Peyer's patch (tissue), 4 donors: ENCODE data around the gene COL27A1. TPM values are rescaled to one million over a fixed set of nuclear protein-coding genes. Genes with fewer than 3 reads are reported as not detected.

ENCODE experiments used
- DNase-seq, 3 donors: peaks; one replicate each; pipeline ENCODE4 v3.0.0-alpha.2; 2017 to 2019
- H3K27ac ChIP-seq, 4 donors: fragments of 200-600 bp; sonication (generic); one replicate each; pipeline ENCODE4 v1.5.1; 2016 to 2019
- H3K27me3 ChIP-seq, 2 donors: fragments of 200-600 bp; sonication (generic); one replicate each; pipeline ENCODE4 v1.5.1; 2019
- H3K36me3 ChIP-seq, 3 donors: fragments of 200-600 bp; sonication (generic); one replicate each; pipeline ENCODE4 v1.5.1; 2016 to 2019
- H3K4me1 ChIP-seq, 4 donors: fragments of 200-600 bp; sonication (generic); one replicate each; pipeline ENCODE4 v1.5.1; 2016 to 2019
- H3K4me3 ChIP-seq, 4 donors: fragments of 200-600 bp; sonication (generic); 1 replicate in 3 of 4; 2 replicates in 1 of 4; pipeline ENCODE4 v1.5.1; 2016 to 2019; ENCODE audit warnings: mild to moderate bottlenecking in 1 of 4
- H3K9me3 ChIP-seq, 4 donors: fragments of 200-600 bp; sonication (generic); one replicate each; pipeline ENCODE4 v1.5.1; 2016 to 2019; ENCODE audit warnings: mild to moderate bottlenecking in 1 of 4
- POLR2A ChIP-seq, 2 donors: fragments of 450-650 bp; IDR thresholded peaks; one replicate each; pipeline ENCODE4 v1.5.1; 2017; ENCODE audit warnings: antibody characterized with exemption in 2 of 2, mild to moderate bottlenecking in 2 of 2, moderate library complexity in 2 of 2
- total RNA-seq, 4 donors: library from RNA; depleted of rRNA; stranded (reverse); fragments of >200 nt; gene quantifications; one replicate each; pipeline ENCODE4 v1.1.0, GENCODE V29; 2016
- TF ChIP-seq, protein P1 (sequence below), 6 experiments: fragments of 450-650 bp in 4 of 6; fragments of 200-600 bp in 2 of 6; sonication (generic) in 1 of 6; IDR thresholded peaks; one replicate each; pipeline ENCODE4 v1.5.1; 2017 to 2019; ENCODE audit warnings: antibody characterized with exemption in 6 of 6, mild to moderate bottlenecking in 3 of 6, moderate library complexity in 1 of 6

The COL27A1 gene
- total RNA-seq, 4 donors from 2014 or later, result 5.8 to 23.1 (median 7.2) TPM

DNA sequence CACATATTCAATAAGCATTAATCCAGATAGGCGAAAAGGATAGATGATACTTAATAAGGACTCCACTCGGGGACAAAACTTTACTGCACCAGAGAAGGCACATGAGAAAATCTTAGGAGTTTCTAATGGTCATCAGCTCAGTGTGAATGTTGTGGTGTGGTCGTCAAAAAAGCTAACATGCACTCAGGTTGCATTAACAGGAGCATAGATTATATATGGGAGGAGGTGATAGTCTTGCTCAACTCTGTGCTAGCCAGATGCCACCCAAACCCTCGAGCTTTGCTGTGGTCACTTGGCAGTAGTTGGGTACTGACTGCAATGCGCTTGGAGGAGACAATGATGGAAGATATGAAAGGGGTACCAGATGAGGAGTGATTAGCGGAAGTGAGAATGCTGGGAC, 8.6 kb upstream of the COL27A1 start:
- Histone ChIP-seq H3K36me3 (no peaks in the 10 kb centered on the region), H3K4me1 (peaks cover 0 to 2% (median 0%) of the 10 kb centered on the region in 4 donors), H3K27me3 (no peaks in the 10 kb centered on the region), H3K4me3 (no peak overlapping the region), H3K27ac (no peak overlapping the region), H3K9me3 (no peaks in the 10 kb centered on the region)
- TF ChIP-seq, protein P1, sequence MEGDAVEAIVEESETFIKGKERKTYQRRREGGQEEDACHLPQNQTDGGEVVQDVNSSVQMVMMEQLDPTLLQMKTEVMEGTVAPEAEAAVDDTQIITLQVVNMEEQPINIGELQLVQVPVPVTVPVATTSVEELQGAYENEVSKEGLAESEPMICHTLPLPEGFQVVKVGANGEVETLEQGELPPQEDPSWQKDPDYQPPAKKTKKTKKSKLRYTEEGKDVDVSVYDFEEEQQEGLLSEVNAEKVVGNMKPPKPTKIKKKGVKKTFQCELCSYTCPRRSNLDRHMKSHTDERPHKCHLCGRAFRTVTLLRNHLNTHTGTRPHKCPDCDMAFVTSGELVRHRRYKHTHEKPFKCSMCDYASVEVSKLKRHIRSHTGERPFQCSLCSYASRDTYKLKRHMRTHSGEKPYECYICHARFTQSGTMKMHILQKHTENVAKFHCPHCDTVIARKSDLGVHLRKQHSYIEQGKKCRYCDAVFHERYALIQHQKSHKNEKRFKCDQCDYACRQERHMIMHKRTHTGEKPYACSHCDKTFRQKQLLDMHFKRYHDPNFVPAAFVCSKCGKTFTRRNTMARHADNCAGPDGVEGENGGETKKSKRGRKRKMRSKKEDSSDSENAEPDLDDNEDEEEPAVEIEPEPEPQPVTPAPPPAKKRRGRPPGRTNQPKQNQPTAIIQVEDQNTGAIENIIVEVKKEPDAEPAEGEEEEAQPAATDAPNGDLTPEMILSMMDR (IDR thresholded peaks at IDR 0.05), result no peak
- no peak for TF ChIP-seq POLR2A (IDR thresholded peaks at IDR 0.05)
- DNase-seq, result no peak

DNA sequence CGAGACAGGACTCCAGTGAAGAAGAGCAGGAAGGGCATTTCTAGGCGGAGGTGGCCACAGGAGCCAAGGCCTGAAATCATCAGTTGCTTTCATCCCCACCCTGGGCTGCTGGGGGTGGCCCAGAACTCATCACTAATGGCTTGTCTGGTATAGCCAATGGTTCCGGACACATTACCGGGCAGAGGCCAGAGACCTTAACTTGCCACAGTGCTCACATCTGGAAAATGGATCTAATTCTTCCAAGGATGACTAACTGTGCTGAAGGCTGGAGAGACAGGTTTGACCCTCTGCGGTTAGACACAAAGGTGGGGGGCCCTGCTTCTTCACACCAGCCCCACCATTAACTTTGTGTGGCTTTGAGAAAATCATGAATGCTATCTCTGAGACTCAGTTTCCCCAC, 6.2 kb upstream of the COL27A1 start:
- Histone ChIP-seq H3K36me3 (no peaks in the 10 kb centered on the region), H3K27me3 (peaks cover 0 to 8% of the 10 kb centered on the region in 2 donors), H3K9me3 (no peaks in the 10 kb centered on the region), H3K4me3 (no peak overlapping the region), H3K4me1 (peaks cover 0 to 6% (median 4%) of the 10 kb centered on the region in 4 donors), H3K27ac (no peak overlapping the region)
- TF ChIP-seq, protein P1 (IDR thresholded peaks at IDR 0.05), result no peak
- no peak for TF ChIP-seq POLR2A (IDR thresholded peaks at IDR 0.05)
- no peak for DNase-seq

DNA sequence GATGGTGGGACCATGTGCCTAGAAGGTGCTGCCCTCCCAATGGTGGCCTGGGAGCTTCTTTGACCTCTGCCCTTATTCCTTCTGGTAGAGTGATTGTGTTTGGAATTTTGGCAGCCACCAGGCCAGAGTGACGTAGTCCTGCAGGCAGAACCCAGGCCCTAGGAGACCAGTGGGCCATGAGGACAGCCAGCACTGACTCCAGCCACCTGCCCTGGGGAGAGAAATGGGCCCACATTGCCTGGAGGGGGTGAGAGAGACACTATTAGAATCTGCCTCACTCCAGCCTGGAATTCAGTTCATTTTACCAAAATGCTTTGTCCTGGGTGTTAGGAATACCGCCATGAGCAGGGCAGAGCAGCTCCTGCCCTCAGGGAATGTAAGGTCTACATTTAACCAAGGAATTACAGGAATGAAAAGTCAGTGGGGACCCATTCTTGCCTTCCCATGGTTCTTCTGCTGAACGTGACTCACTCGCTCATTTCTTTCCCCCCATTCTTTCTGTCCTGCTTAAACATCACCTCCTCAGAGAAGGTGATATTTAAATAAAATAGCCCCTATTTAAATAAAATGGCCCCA, 5.5 kb upstream of the COL27A1 start:
- TF ChIP-seq POLR2A (IDR thresholded peaks at IDR 0.05), result no peak
- TF ChIP-seq, protein P1 (IDR thresholded peaks at IDR 0.05), result no peak
- H3K9me3 ChIP-seq, result no peaks in the 10 kb centered on the region
- H3K4me3 ChIP-seq, result no peak overlapping the region
- peaks cover 0 to 12% (median 5%) of the 10 kb centered on the region in 4 donors for H3K4me1 ChIP-seq
- peaks cover 0 to 12% of the 10 kb centered on the region in 2 donors for H3K27me3 ChIP-seq
- no peak for DNase-seq
- H3K36me3 ChIP-seq, result no peaks in the 10 kb centered on the region
- H3K27ac ChIP-seq, result no peak overlapping the region

DNA sequence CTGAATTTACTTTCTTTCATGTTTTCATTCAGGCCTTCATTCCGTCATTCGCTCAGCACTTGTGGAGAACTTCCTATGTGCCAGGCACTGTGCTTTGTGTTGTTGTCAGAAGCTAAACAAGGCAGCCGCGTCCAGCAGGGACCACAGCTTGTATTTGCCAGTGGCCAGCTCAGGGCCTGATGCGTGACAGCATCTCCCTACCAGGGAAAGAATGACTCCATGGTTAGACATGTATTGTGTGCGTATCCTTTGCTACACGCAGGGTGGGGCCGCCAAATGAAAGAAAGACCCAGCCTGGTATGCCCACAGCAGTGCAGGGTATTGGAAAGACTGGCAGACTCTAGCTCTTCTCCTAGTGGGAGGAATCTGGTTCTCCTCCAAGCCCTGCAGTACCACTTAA, 4.7 kb upstream of the COL27A1 start:
- peaks cover 0 to 16% (median 5%) of the 10 kb centered on the region in 4 donors for H3K4me1 ChIP-seq
- H3K4me3 ChIP-seq, result no peak overlapping the region
- H3K27me3 ChIP-seq, result peaks cover 0 to 12% of the 10 kb centered on the region in 2 donors
- DNase-seq, result no peak
- no peaks in the 10 kb centered on the region for H3K9me3 ChIP-seq
- H3K27ac ChIP-seq, result no peak overlapping the region
- no peak for TF ChIP-seq POLR2A (IDR thresholded peaks at IDR 0.05)
- TF ChIP-seq, protein P1 (IDR thresholded peaks at IDR 0.05), result no peak
- no peaks in the 10 kb centered on the region for H3K36me3 ChIP-seq

DNA sequence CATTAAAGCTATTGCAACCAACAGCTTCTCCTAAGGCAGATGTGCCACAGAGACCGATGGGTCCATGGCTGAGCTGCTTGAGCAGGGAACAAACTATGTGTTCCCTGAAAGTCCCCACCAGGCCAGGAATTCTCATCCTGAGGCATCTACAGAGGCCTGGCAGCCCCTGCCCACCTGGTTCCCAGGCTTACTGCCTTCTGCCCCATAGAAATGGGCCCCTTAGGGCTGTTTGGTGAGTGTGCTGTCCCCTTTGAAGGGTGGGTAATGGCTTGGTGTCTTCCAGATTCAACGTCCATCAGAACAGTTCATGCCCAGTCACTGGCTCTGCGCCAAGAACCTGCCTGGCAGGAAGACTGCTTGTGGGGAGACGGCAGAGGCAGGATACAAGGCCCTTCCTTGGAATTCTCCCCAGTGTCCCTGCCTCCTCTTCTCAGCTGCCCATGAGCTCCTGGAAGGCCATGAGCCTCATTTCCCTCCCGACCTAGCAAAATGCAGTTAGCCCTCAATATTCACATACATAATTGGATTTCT, 3.8 kb upstream of the COL27A1 start:
- Histone ChIP-seq H3K9me3 (no peaks in the 10 kb centered on the region), H3K4me1 (peaks cover 0 to 21% (median 7%) of the 10 kb centered on the region in 4 donors), H3K4me3 (no peak overlapping the region), H3K27me3 (peaks cover 0 to 12% of the 10 kb centered on the region in 2 donors), H3K36me3 (no peaks in the 10 kb centered on the region), H3K27ac (no peak overlapping the region)
- no peak for TF ChIP-seq POLR2A (IDR thresholded peaks at IDR 0.05)
- TF ChIP-seq, protein P1 (IDR thresholded peaks at IDR 0.05), result no peak
- no peak for DNase-seq
